Measurements from ENCODE around the gene PDAP1. TPM values are rescaled to one million over a fixed set of nuclear protein-coding genes. Genes with fewer than 3 reads are reported as not detected.

PDAP1 gene
- total and polyA plus RNA-seq, 9 of the 15 experiments (the other 6 are each of a cell fraction or from before 2014, with no cell fraction given): 10.2 to 315 (median 129) TPM

DNA sequence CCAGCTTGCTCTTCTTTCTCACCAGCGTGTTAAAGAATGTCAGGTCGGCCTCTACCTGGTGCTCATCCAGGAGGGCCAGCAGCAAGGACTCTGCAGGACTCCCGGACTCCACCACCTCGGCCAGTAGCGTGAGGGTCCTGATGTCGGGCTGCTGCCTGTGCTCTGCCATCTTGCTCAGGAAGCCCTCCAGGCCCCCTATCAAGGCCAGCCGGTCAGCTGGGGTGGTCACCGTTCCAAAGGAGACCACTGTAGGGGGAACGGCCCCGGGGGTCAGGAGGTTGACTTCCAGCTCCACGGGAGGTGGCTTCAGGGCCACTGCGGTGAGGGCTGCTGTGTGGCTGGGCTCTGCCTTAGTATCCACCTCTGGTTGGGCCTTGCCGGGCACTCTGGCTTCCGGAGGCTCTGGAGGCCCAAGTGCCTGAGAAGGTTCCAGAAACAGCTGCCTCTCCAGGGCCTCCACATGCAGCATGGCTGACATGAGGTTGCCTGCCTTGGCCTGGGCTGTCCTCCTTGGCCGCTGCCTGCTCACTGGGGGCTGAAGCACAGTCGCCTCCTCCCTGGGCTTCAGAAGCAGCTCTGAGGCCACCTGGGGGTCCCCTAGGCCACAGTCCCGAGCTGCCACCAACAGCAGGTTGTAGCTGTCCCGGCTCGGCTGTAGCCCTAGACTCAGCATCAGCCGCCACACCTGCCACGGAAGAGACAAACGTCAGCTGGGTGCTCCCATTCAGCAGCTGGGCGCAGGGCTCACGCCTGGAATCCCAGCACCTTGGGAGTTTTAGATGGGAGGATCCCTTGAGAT, 16.7 kb upstream of the PDAP1 start:
- H3K4me1 ChIP-seq (replicated peaks in 1 of 2; ENCODE audit: control insufficient read depth in 2 of 2, insufficient read depth in 2 of 2, low read length in 2 of 2): peaks cover 9 to 23% of the 10 kb centered on the region in 2 experiments; a peak in 4 of 5 replicates
- CTCF ChIA-PET (ENCODE audit: low intra/inter-chr PET ratio): no interaction called here
- in situ Hi-C loops (cut with MboI) (no loop called here), intact Hi-C loops (cut with micrococcal nuclease) (no loop called here)
- H3K27ac ChIP-seq (ENCODE audit: extremely low read depth, low read depth, low read length): no peak overlapping the region
- POLR2A ChIA-PET: interaction anchor here (0.8 to 1.7 kb wide), 5 partner anchors 8 to 39 kb away, joined by 3 to 12 read pairs (median 3); partner anchors contain the start of genes BUD31 and PDAP1
- H3K9ac ChIP-seq (ENCODE audit: insufficient read depth in 1 of 2, low read depth in 2 of 2, low read length in 2 of 2): peak overlapping the region in 1 of 2 experiments; percentile 8; a peak in 1 of 4 replicates
- no peaks in the 10 kb centered on the region for H3K9me3 ChIP-seq (replicated peaks; ENCODE audit: control insufficient read depth, insufficient read depth, low read depth, low read length)
- no peak for ATAC-seq
- peaks cover 4% of the 10 kb centered on the region; the same call in 1 of the 3 replicates for H3K79me2 ChIP-seq (ENCODE audit: control insufficient read depth, insufficient read depth, low read length)
- peaks cover 6% of the 10 kb centered on the region for H4K20me1 ChIP-seq (replicated peaks; ENCODE audit: control insufficient read depth, insufficient read depth, low read length)
- H3K9me1 ChIP-seq (ENCODE audit: control insufficient read depth, insufficient read depth, low read length): peaks cover 7% of the 10 kb centered on the region
- no peak for DNase-seq (ENCODE audit: extremely low read depth in 1 of 4, low spot score in 3 of 4)
- BruUV-seq (replicated peaks): no TSS peak
- no peak overlapping the region for H3K4me2 ChIP-seq (ENCODE audit: insufficient read depth, low read length)
- no peak overlapping the region for H3K4me3 ChIP-seq
- no peaks in the 10 kb centered on the region for H3K27me3 ChIP-seq (ENCODE audit: control insufficient read depth in 2 of 2, insufficient read depth in 2 of 2, low read length in 2 of 2)
- peaks cover 76% of the 10 kb centered on the region for H3K36me3 ChIP-seq (ENCODE audit: control insufficient read depth, insufficient read depth, low read length)
- no peak for FAIRE-seq
- WGBS (ENCODE audit: insufficient coverage, low coverage, missing lambda C conversion rate): 92% methylated on average over 24 of the region's 24 CpGs
- TF ChIP-seq ZNF609 (CRISPR knock-in tag; IDR thresholded peaks at IDR 0.05; ENCODE audit: borderline replicate concordance): no peak
- peak; percentile 45; the same call in 1 of the 2 replicates for TF ChIP-seq POLR2G (IDR thresholded peaks at IDR 0.05; ENCODE audit: low read depth, low read length)
- TF ChIP-seq RBFOX2 (IDR thresholded peaks at IDR 0.05; ENCODE audit: low read depth, low read length): peak; percentile 48
- no peak overlapping the region for H2AFZ ChIP-seq (ENCODE audit: low read depth, low read length)

All from K562 (cell line).